ENCODE data around the gene PRLR. TPM values are rescaled to one million over a fixed set of nuclear protein-coding genes. Genes with fewer than 3 reads are reported as not detected.
A peak's percentile ranks its signal among the peaks of the same experiment; 100 is the strongest.

Gene PRLR
- total and polyA plus RNA-seq, 10 of the 15 experiments (the other 5 are each of a cell fraction or from before 2014, with no cell fraction given) = 0.03 to 8.1 (median 0.20) TPM

- Histone ChIP-seq H3K79me2 (ENCODE audit: control insufficient read depth, insufficient read depth, low read length) (no peaks in the 10 kb centered on the region), H3K9me3 (replicated peaks; ENCODE audit: control insufficient read depth, insufficient read depth, low read length) (no peaks in the 10 kb centered on the region), H3K27me3 (replicated peaks in 1 of 2; ENCODE audit: control insufficient read depth in 2 of 2, insufficient read depth in 2 of 2, low read length in 1 of 2) (no peaks in the 10 kb centered on the region), H3K4me1 (ENCODE audit: control insufficient read depth, insufficient read depth, low read length) (no peaks in the 10 kb centered on the region), H3K4me2 (ENCODE audit: control insufficient read depth, insufficient read depth) (no peak overlapping the region), H3K36me3 (ENCODE audit: control insufficient read depth in 2 of 2, insufficient read depth in 2 of 2, low read length in 1 of 2) (no peaks in the 10 kb centered on the region), H3K27ac (ENCODE audit: control insufficient read depth, insufficient read depth) (no peak overlapping the region), H4K20me1 (ENCODE audit: control insufficient read depth, insufficient read depth) (no peaks in the 10 kb centered on the region), H2AFZ (ENCODE audit: control insufficient read depth, low read depth, low read length) (no peak overlapping the region), H3K4me3 (no peak overlapping the region), H3K9ac (ENCODE audit: control insufficient read depth, insufficient read depth, low read length) (no peak overlapping the region)
- POLR2A ChIA-PET = interaction anchor here (0.5 kb wide), 1 partner anchor 58 kb away, joined by 3 read pairs; no protein-coding TSS in a partner anchor
- CTCF ChIA-PET = interaction anchor here (1.0 to 1.1 kb wide), 2 partner anchors 12 to 37 kb away, joined by 3 read pairs; no protein-coding TSS in a partner anchor
- no TSS peak for BruUV-seq (replicated peaks)
- TF ChIP-seq RAD51 (IDR thresholded peaks at IDR 0.05) (no peak), BCL11A (IDR thresholded peaks at IDR 0.05; ENCODE audit: low read depth, low read length) (no peak), RUNX3 (IDR thresholded peaks at IDR 0.05; ENCODE audit: low read length) (no peak), CREM (IDR thresholded peaks at IDR 0.05; ENCODE audit: low read depth) (no peak), DPF2 (IDR thresholded peaks at IDR 0.05) (no peak)
- no peak for FAIRE-seq
- in situ Hi-C loops (cut with MboI) = no loop called here
- DNase-seq (ENCODE audit: low read depth, low spot score) = no peak
- SMC1A ChIA-PET (ENCODE audit: uncharacterized antibody, unreplicated experiment) = interaction anchor here (1.1 kb wide), 1 partner anchor 9 kb away, joined by 3 read pairs; no protein-coding TSS in a partner anchor
- RAD21 ChIA-PET (ENCODE audit: unreplicated experiment) = no interaction called here
- WGBS (ENCODE audit: insufficient coverage, insufficient replicate concordance, low lambda C conversion rate, missing lambda C conversion rate) = 3% methylated on average over 3 of the region's 3 CpGs
- ATAC-seq = no peak
- intact Hi-C loops (cut with micrococcal nuclease; ENCODE audit: unreplicated experiment) = no loop called here
These were observed 72.1 kb downstream of the PRLR start for GRCh38 chr5:35158204-35158603.

DNA sequence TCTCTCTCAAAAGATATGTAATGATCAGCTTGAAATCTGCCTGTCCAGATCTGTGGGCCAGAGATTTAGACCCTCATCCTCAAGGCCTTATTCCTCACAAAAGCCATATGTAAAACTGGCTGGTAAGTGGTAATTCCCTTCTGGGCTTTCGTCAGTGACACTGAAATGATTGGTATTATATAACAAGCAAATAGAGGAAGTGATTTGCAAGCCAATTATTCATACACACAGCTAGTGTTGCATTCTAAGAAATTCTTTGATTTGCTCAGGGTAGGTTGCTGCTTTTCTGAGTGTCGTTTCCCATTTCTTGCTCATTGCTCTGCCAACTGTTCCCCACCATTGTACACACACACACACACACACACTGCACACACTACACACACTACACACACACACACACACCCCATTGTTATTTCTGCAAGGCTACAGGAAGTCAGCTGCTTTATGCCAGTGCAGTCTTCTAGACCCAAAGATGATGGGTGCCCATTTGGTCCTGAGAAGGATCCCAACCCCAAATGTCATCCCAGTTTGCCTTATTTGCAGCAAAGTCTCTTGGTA, 76.8 kb downstream of the PRLR start:
- no peaks in the 10 kb centered on the region for H3K9me3 ChIP-seq (replicated peaks; ENCODE audit: control insufficient read depth, insufficient read depth, low read length)
- no peak for DNase-seq (ENCODE audit: low read depth, low spot score)
- H4K20me1 ChIP-seq (ENCODE audit: control insufficient read depth, insufficient read depth) = no peaks in the 10 kb centered on the region
- H2AFZ ChIP-seq (ENCODE audit: control insufficient read depth, low read depth, low read length) = no peak overlapping the region
- H3K4me1 ChIP-seq (ENCODE audit: control insufficient read depth, insufficient read depth, low read length) = no peaks in the 10 kb centered on the region
- ChIA-PET CTCF (interaction anchor here (0.6 to 2.3 kb wide), 4 partner anchors 8 to 157 kb away, joined by 3 to 6 read pairs (median 3); no protein-coding TSS in a partner anchor), POLR2A (interaction anchor here (1.4 kb wide), 1 partner anchor 17 kb away, joined by 4 read pairs; no protein-coding TSS in a partner anchor), RAD21 (ENCODE audit: unreplicated experiment) (interaction anchor here (0.9 to 2.1 kb wide), 4 partner anchors 13 to 76 kb away, joined by 3 to 5 read pairs (median 4); partner anchors contain the start of gene PRLR), SMC1A (ENCODE audit: uncharacterized antibody, unreplicated experiment) (interaction anchor here (1.0 to 2.0 kb wide), 6 partner anchors 9 to 74 kb away, joined by 3 to 6 read pairs (median 4); no protein-coding TSS in a partner anchor)
- in situ Hi-C loops (cut with MboI) = no loop called here
- H3K79me2 ChIP-seq (ENCODE audit: control insufficient read depth, insufficient read depth, low read length) = no peaks in the 10 kb centered on the region
- no peak overlapping the region for H3K4me3 ChIP-seq
- no peak overlapping the region for H3K9ac ChIP-seq (ENCODE audit: control insufficient read depth, insufficient read depth, low read length)
- no peak overlapping the region for H3K4me2 ChIP-seq (ENCODE audit: control insufficient read depth, insufficient read depth)
- peak; percentile 59 for FAIRE-seq
- ATAC-seq = peak; percentile 90
- intact Hi-C loops (cut with micrococcal nuclease; ENCODE audit: unreplicated experiment) = no loop called here
- 6% methylated on average over 1 of the region's 2 CpGs for WGBS (ENCODE audit: insufficient coverage, insufficient replicate concordance, low lambda C conversion rate, missing lambda C conversion rate)
- H3K36me3 ChIP-seq (ENCODE audit: control insufficient read depth in 2 of 2, insufficient read depth in 2 of 2, low read length in 1 of 2) = no peaks in the 10 kb centered on the region
- no TSS peak for BruUV-seq (replicated peaks)
- H3K27ac ChIP-seq (ENCODE audit: control insufficient read depth, insufficient read depth) = no peak overlapping the region
- no peaks in the 10 kb centered on the region for H3K27me3 ChIP-seq (replicated peaks in 1 of 2; ENCODE audit: control insufficient read depth in 2 of 2, insufficient read depth in 2 of 2, low read length in 1 of 2)
- TF ChIP-seq FOS (IDR thresholded peaks at IDR 0.05; ENCODE audit: borderline replicate concordance, extremely low read depth, insufficient read length) (no peak), PAX8 (IDR thresholded peaks at IDR 0.05) (no peak), TARDBP (IDR thresholded peaks at IDR 0.05; ENCODE audit: borderline replicate concordance) (no peak), SREBF1 (IDR thresholded peaks at IDR 0.05; ENCODE audit: low read length) (no peak), LARP7 (IDR thresholded peaks at IDR 0.05) (no peak), IKZF2 (IDR thresholded peaks at IDR 0.05) (peak; percentile 17 to 52; a peak in 1 of 4 replicates), CTCF (IDR thresholded peaks at IDR 0.05 in 2 of 3, conservative IDR thresholded peaks at IDR 0.05 in 1 of 3; ENCODE audit: control insufficient read depth in 2 of 3, extremely low read depth in 1 of 3, insufficient read depth in 1 of 3, low read depth in 3 of 3, low read length in 3 of 3) (no peak), ZNF207 (IDR thresholded peaks at IDR 0.05; ENCODE audit: borderline replicate concordance) (no peak), ZZZ3 (IDR thresholded peaks at IDR 0.05; ENCODE audit: control insufficient read depth, insufficient read length, low read depth) (no peak), TCF3 (IDR thresholded peaks at IDR 0.05; ENCODE audit: borderline replicate concordance, insufficient read depth, low read depth, low read length) (no peak), ETV6 (conservative IDR thresholded peaks at IDR 0.05 in 1 of 2, IDR thresholded peaks at IDR 0.05 in 1 of 2; ENCODE audit: borderline replicate concordance in 1 of 2, low read depth in 1 of 2) (no peak)
